OCI-LY1 (cell line): Measurements from ENCODE around the gene IL22RA2.

Experiments used
- EZH2 ChIP-seq: fragments of 200-600 bp; sonication (generic), shearing (Covaris generic); IDR thresholded peaks from 2 replicates; pipeline ENCODE4 v1.8.0; 2017; ENCODE audit warnings: borderline replicate concordance, mixed run types, mild to moderate bottlenecking, antibody characterized with exemption, low read length, moderate library complexity, mixed read lengths
- TF ChIP-seq, protein P1 (sequence below): fragments of 200-600 bp; sonication (generic), shearing (Covaris generic); IDR thresholded peaks from 2 replicates; pipeline ENCODE4 v1.5.1; 2017; ENCODE audit warnings: mild to moderate bottlenecking, antibody characterized with exemption, low read length, moderate library complexity, mixed read lengths

DNA sequence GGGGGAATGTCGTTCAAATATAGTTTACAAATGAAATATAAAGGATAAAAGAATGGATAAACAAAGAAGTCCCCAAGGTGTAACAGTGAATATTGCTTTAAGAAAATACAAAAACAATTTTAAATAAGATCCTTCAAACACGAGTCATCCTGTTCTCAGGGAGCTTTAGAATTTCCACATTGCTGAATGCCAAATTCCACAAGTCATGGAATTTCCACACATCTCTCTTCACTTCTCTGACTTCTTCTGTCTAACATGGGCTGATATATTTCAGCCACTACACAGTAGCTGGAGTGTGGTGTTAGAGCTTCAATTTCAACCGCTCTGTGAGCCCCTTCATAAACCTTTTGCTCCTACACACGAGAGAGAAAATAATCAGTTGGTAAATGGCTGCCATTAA lies 28.0 kb downstream of the IL22RA2 start:
- TF ChIP-seq, protein P1, sequence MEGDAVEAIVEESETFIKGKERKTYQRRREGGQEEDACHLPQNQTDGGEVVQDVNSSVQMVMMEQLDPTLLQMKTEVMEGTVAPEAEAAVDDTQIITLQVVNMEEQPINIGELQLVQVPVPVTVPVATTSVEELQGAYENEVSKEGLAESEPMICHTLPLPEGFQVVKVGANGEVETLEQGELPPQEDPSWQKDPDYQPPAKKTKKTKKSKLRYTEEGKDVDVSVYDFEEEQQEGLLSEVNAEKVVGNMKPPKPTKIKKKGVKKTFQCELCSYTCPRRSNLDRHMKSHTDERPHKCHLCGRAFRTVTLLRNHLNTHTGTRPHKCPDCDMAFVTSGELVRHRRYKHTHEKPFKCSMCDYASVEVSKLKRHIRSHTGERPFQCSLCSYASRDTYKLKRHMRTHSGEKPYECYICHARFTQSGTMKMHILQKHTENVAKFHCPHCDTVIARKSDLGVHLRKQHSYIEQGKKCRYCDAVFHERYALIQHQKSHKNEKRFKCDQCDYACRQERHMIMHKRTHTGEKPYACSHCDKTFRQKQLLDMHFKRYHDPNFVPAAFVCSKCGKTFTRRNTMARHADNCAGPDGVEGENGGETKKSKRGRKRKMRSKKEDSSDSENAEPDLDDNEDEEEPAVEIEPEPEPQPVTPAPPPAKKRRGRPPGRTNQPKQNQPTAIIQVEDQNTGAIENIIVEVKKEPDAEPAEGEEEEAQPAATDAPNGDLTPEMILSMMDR, result no peak
- TF ChIP-seq EZH2, result no peak
